ENCODE results near the gene PRKRA. TPM values are rescaled to one million over a fixed set of nuclear protein-coding genes. Genes with fewer than 3 reads are reported as not detected.

PRKRA gene
- total and polyA plus RNA-seq, 4 experiments from 2014 or later: 51.0 to 83.0 (median 54.7) TPM

- Histone ChIP-seq H3K4me3 (ENCODE audit: low read length in 2 of 2) (peak overlapping the region; percentile 40 to 76), H3K9me3 (ENCODE audit: control insufficient read depth in 1 of 2, low read length in 2 of 2) (no peaks in the 10 kb centered on the region), H3K27ac (ENCODE audit: low read depth, low read length) (peak overlapping the region; percentile 97), H3K4me1 (ENCODE audit: insufficient read depth, low read length) (peaks cover 32% of the 10 kb centered on the region), H3K36me3 (ENCODE audit: insufficient read depth, low read length) (peaks cover 7% of the 10 kb centered on the region), H3K27me3 (ENCODE audit: insufficient read depth, low read length) (no peaks in the 10 kb centered on the region)
- H3K27ac Mint-ChIP-seq: peak overlapping the region; percentile 94 to 97 (median 97)
- intact Hi-C loops (cut with micrococcal nuclease): loop anchor here (1.0 to 2.0 kb wide), 2 partner anchors 37 to 1238 kb away; partner anchors contain the start of gene HNRNPA3
- peaks cover 15 to 36% of the 10 kb centered on the region in 2 donors for H3K36me3 Mint-ChIP-seq
- H3K27me3 Mint-ChIP-seq: peaks cover 2 to 3% of the 10 kb centered on the region in 2 donors
- H3K9me3 Mint-ChIP-seq: no peaks in the 10 kb centered on the region
- ChIA-PET POLR2A (ENCODE audit: partially characterized antibody) (interaction anchor here (0.9 to 2.8 kb wide), 15 partner anchors 8 to 1186 kb away, joined by 3 to 56 read pairs (median 4); partner anchors contain the start of genes AGPS, NFE2L2, PLEKHA3 and RBM45), CTCF (ENCODE audit: partially characterized antibody) (interaction anchor here (0.9 to 3.2 kb wide), 10 partner anchors 10 to 73 kb away, joined by 3 to 42 read pairs (median 4); partner anchors contain the start of gene PLEKHA3)
- H3K4me3 Mint-ChIP-seq: peak overlapping the region; percentile 87 to 93 (median 90)
- DNase-seq: peak in 3 of 5 donors; percentile 82 to 87 (median 86)
- peaks cover 21 to 34% (median 27%) of the 10 kb centered on the region in 4 donors for H3K4me1 Mint-ChIP-seq
Observed at GRCh38 chr2:178450524-178450773, 526 bp downstream of the PRKRA start.

GRCh38 chr2:178449700-178450523 lies 1.1 kb downstream of the PRKRA start:
- H3K27me3 Mint-ChIP-seq: peaks cover 2 to 3% of the 10 kb centered on the region in 2 donors
- H3K4me1 ChIP-seq (ENCODE audit: insufficient read depth, low read length): peaks cover 32% of the 10 kb centered on the region
- ChIA-PET CTCF (ENCODE audit: partially characterized antibody) (interaction anchor here (1.1 to 3.2 kb wide), 8 partner anchors 9 to 74 kb away, joined by 3 to 42 read pairs (median 4); partner anchors contain the start of gene PLEKHA3), POLR2A (ENCODE audit: partially characterized antibody) (interaction anchor here (1.2 to 2.8 kb wide), 9 partner anchors 16 to 1185 kb away, joined by 3 to 56 read pairs (median 6); partner anchors contain the start of genes AGPS, NFE2L2, PLEKHA3 and RBM45)
- H3K9me3 ChIP-seq (ENCODE audit: control insufficient read depth in 1 of 2, low read length in 2 of 2): no peaks in the 10 kb centered on the region
- H3K4me1 Mint-ChIP-seq: peaks cover 23 to 36% (median 29%) of the 10 kb centered on the region in 4 donors
- intact Hi-C loops (cut with micrococcal nuclease): loop anchor here (1.0 to 2.0 kb wide), 2 partner anchors 37 to 1237 kb away; partner anchors contain the start of gene HNRNPA3
- no peaks in the 10 kb centered on the region for H3K27me3 ChIP-seq (ENCODE audit: insufficient read depth, low read length)
- peak overlapping the region; percentile 97 for H3K27ac ChIP-seq (ENCODE audit: low read depth, low read length)
- peak overlapping the region; percentile 40 to 76 for H3K4me3 ChIP-seq (ENCODE audit: low read length in 2 of 2)
- peak in 3 of 5 donors; percentile 4 to 93 (median 81) for DNase-seq
- H3K27ac Mint-ChIP-seq: peak overlapping the region; percentile 94 to 97 (median 97)
- H3K36me3 ChIP-seq (ENCODE audit: insufficient read depth, low read length): peaks cover 11% of the 10 kb centered on the region
- no peaks in the 10 kb centered on the region for H3K9me3 Mint-ChIP-seq
- peak overlapping the region; percentile 87 to 93 (median 90) for H3K4me3 Mint-ChIP-seq
- peaks cover 17 to 41% of the 10 kb centered on the region in 2 donors for H3K36me3 Mint-ChIP-seq

- no peaks in the 10 kb centered on the region for H3K27me3 ChIP-seq (ENCODE audit: insufficient read depth, low read length)
- H3K4me1 ChIP-seq (ENCODE audit: insufficient read depth, low read length): peaks cover 32% of the 10 kb centered on the region
- H3K4me1 Mint-ChIP-seq: peaks cover 23 to 37% (median 29%) of the 10 kb centered on the region in 4 donors
- H3K9me3 Mint-ChIP-seq: no peaks in the 10 kb centered on the region
- no peaks in the 10 kb centered on the region for H3K27me3 Mint-ChIP-seq
- peak overlapping the region; percentile 55 to 93 (median 88) for H3K4me3 Mint-ChIP-seq
- H3K36me3 Mint-ChIP-seq: peaks cover 23 to 48% of the 10 kb centered on the region in 2 donors
- peak in 1 of 5 donors; percentile 9 for DNase-seq
- H3K4me3 ChIP-seq (ENCODE audit: low read length in 2 of 2): peak overlapping the region in 1 of 2 donors; percentile 76
- H3K36me3 ChIP-seq (ENCODE audit: insufficient read depth, low read length): peaks cover 17% of the 10 kb centered on the region
- H3K9me3 ChIP-seq (ENCODE audit: control insufficient read depth in 1 of 2, low read length in 2 of 2): no peaks in the 10 kb centered on the region
- intact Hi-C loops (cut with micrococcal nuclease): no loop called here
- peak overlapping the region; percentile 21 to 97 (median 97) for H3K27ac Mint-ChIP-seq
- H3K27ac ChIP-seq (ENCODE audit: low read depth, low read length): peak overlapping the region; percentile 97
- ChIA-PET CTCF (ENCODE audit: partially characterized antibody) (interaction anchor here (1.3 to 3.2 kb wide), 4 partner anchors 9 to 52 kb away, joined by 4 to 42 read pairs (median 6); partner anchors contain the start of gene PLEKHA3), POLR2A (ENCODE audit: partially characterized antibody) (interaction anchor here (2.0 to 2.7 kb wide), 3 partner anchors 35 to 1184 kb away, joined by 5 to 56 read pairs (median 17); partner anchors contain the start of gene NFE2L2)
Observed at GRCh38 chr2:178448968-178449661, 1.9 kb downstream of the PRKRA start.

- Mint-ChIP-seq H3K27me3 (no peaks in the 10 kb centered on the region), H3K4me3 (no peak overlapping the region), H3K36me3 (peaks cover 48 to 70% of the 10 kb centered on the region in 2 donors), H3K4me1 (peaks cover 0 to 8% (median 4%) of the 10 kb centered on the region in 4 donors), H3K27ac (peak overlapping the region in 1 of 7 donors; percentile 17), H3K9me3 (peaks cover 0 to 4% (median 0%) of the 10 kb centered on the region in 8 donors)
- H3K4me3 ChIP-seq (ENCODE audit: low read length in 2 of 2): no peak overlapping the region
- no peaks in the 10 kb centered on the region for H3K27me3 ChIP-seq (ENCODE audit: insufficient read depth, low read length)
- no peaks in the 10 kb centered on the region for H3K9me3 ChIP-seq (ENCODE audit: control insufficient read depth in 1 of 2, low read length in 2 of 2)
- H3K27ac ChIP-seq (ENCODE audit: low read depth, low read length): no peak overlapping the region
- POLR2A ChIA-PET (ENCODE audit: partially characterized antibody): no interaction called here
- CTCF ChIA-PET (ENCODE audit: partially characterized antibody): interaction anchor here (0.9 to 2.1 kb wide), 4 partner anchors 8 to 36 kb away, joined by 3 to 6 read pairs (median 4); no protein-coding TSS in a partner anchor
- peaks cover 36% of the 10 kb centered on the region for H3K36me3 ChIP-seq (ENCODE audit: insufficient read depth, low read length)
- intact Hi-C loops (cut with micrococcal nuclease): no loop called here
- H3K4me1 ChIP-seq (ENCODE audit: insufficient read depth, low read length): no peaks in the 10 kb centered on the region
- no peak for DNase-seq
Observed at GRCh38 chr2:178441426-178441825, 9.5 kb downstream of the PRKRA start.

GRCh38 chr2:178436662-178437061 lies 14.3 kb downstream of the PRKRA start:
- H3K4me3 ChIP-seq (ENCODE audit: low read length in 2 of 2): no peak overlapping the region
- Mint-ChIP-seq H3K4me1 (peaks cover 0 to 2% (median 0%) of the 10 kb centered on the region in 4 donors), H3K27ac (no peak overlapping the region), H3K27me3 (no peaks in the 10 kb centered on the region), H3K36me3 (peaks cover 59 to 72% of the 10 kb centered on the region in 2 donors), H3K4me3 (no peak overlapping the region), H3K9me3 (peaks cover 0 to 4% (median 0%) of the 10 kb centered on the region in 8 donors)
- intact Hi-C loops (cut with micrococcal nuclease): no loop called here
- no peak for DNase-seq
- ChIA-PET POLR2A (ENCODE audit: partially characterized antibody) (no interaction called here), CTCF (ENCODE audit: partially characterized antibody) (no interaction called here)
- H3K4me1 ChIP-seq (ENCODE audit: insufficient read depth, low read length): no peaks in the 10 kb centered on the region
- H3K27ac ChIP-seq (ENCODE audit: low read depth, low read length): no peak overlapping the region
- H3K27me3 ChIP-seq (ENCODE audit: insufficient read depth, low read length): no peaks in the 10 kb centered on the region
- H3K9me3 ChIP-seq (ENCODE audit: control insufficient read depth in 1 of 2, low read length in 2 of 2): no peaks in the 10 kb centered on the region
- H3K36me3 ChIP-seq (ENCODE audit: insufficient read depth, low read length): peaks cover 38% of the 10 kb centered on the region

- no peak overlapping the region for H3K27ac Mint-ChIP-seq
- Histone ChIP-seq H3K27ac (ENCODE audit: low read depth, low read length) (no peak overlapping the region), H3K9me3 (ENCODE audit: control insufficient read depth in 1 of 2, low read length in 2 of 2) (no peaks in the 10 kb centered on the region), H3K27me3 (ENCODE audit: insufficient read depth, low read length) (no peaks in the 10 kb centered on the region), H3K4me3 (ENCODE audit: low read length in 2 of 2) (no peak overlapping the region), H3K4me1 (ENCODE audit: insufficient read depth, low read length) (no peaks in the 10 kb centered on the region), H3K36me3 (ENCODE audit: insufficient read depth, low read length) (peaks cover 38% of the 10 kb centered on the region)
- peaks cover 71 to 85% of the 10 kb centered on the region in 2 donors for H3K36me3 Mint-ChIP-seq
- H3K4me1 Mint-ChIP-seq: no peaks in the 10 kb centered on the region
- ChIA-PET POLR2A (ENCODE audit: partially characterized antibody) (interaction anchor here (1.0 to 1.8 kb wide), 2 partner anchors 11 to 15 kb away, joined by 3 to 9 read pairs; no protein-coding TSS in a partner anchor), CTCF (ENCODE audit: partially characterized antibody) (interaction anchor here (1.7 kb wide), 1 partner anchor 15 kb away, joined by 8 read pairs; no protein-coding TSS in a partner anchor)
- intact Hi-C loops (cut with micrococcal nuclease): no loop called here
- no peak overlapping the region for H3K4me3 Mint-ChIP-seq
- DNase-seq: no peak
- peaks cover 2 to 27% (median 9%) of the 10 kb centered on the region in 8 donors for H3K9me3 Mint-ChIP-seq
- no peaks in the 10 kb centered on the region for H3K27me3 Mint-ChIP-seq
Observed at GRCh38 chr2:178429336-178429735, 21.6 kb downstream of the PRKRA start.

All from CD4-positive, alpha-beta memory T cell (primary cell).